EL (cell line): ENCODE measurements around the gene CWC25.

Source experiments
- DNase-seq: peaks from one replicate; pipeline ENCODE4 v3.0.0-alpha.2; 2016

The CWC25 gene

GRCh38 chr17:38824899-38825761 is at the start of gene CWC25:
TSS of gene CWC25 (minus strand) at chr17:38825321. CDS start at chr17:38825183, 138 bp downstream.
- DNase-seq, result peak; percentile 93

GRCh38 chr17:38873640-38874380 is 48.7 kb upstream of the CWC25 start:
- no peak for DNase-seq

- DNase-seq, result no peak
These were observed 47.7 kb upstream of the CWC25 start for GRCh38 chr17:38872671-38873385.

GRCh38 chr17:38872027-38872511 is 46.9 kb upstream of the CWC25 start:
- no peak for DNase-seq

GRCh38 chr17:38871247-38872015 is 46.3 kb upstream of the CWC25 start:
- peak; percentile 91 for DNase-seq

GRCh38 chr17:38870259-38871165 is 45.4 kb upstream of the CWC25 start:
- peak; percentile 81 for DNase-seq

- peak; percentile 91 for DNase-seq
These were observed 44.6 kb upstream of the CWC25 start, which contains the start of gene LASP1 for GRCh38 chr17:38869526-38870258. TSS of gene LASP1 (plus strand) at chr17:38870058. CDS start at chr17:38870190, 132 bp downstream.

GRCh38 chr17:38868817-38869525 is 43.9 kb upstream of the CWC25 start:
- DNase-seq, result peak; percentile 91

GRCh38 chr17:38867968-38868816 is 43.1 kb upstream of the CWC25 start:
- peak; percentile 84 for DNase-seq

- peak; percentile 81 for DNase-seq
These were observed 42.3 kb upstream of the CWC25 start for GRCh38 chr17:38867179-38867967.

GRCh38 chr17:38864636-38865398 is 39.7 kb upstream of the CWC25 start:
- DNase-seq, result peak; percentile 75

- DNase-seq, result peak; percentile 55
These were observed 36.3 kb upstream of the CWC25 start for GRCh38 chr17:38861399-38861843.

- no peak for DNase-seq
These were observed 32.1 kb upstream of the CWC25 start for GRCh38 chr17:38857271-38857670.

GRCh38 chr17:38855101-38855714 is 30.1 kb upstream of the CWC25 start:
- peak; percentile 83 for DNase-seq

GRCh38 chr17:38853292-38854219 is 28.4 kb upstream of the CWC25 start, which contains the start of gene RPL23:
TSS of gene RPL23 (minus strand) at chr17:38853721. CDS start at chr17:38853710, 11 bp downstream.
- DNase-seq, result peak; percentile 97
